Measurements from ENCODE around the gene TIMP2. TPM values are rescaled to one million over a fixed set of nuclear protein-coding genes. Genes with fewer than 3 reads are reported as not detected.
A peak's percentile ranks its signal among the peaks of the same experiment; 100 is the strongest.

The TIMP2 gene
- total RNA-seq, 1 donor from 2014 or later: 1,096 TPM

DNA sequence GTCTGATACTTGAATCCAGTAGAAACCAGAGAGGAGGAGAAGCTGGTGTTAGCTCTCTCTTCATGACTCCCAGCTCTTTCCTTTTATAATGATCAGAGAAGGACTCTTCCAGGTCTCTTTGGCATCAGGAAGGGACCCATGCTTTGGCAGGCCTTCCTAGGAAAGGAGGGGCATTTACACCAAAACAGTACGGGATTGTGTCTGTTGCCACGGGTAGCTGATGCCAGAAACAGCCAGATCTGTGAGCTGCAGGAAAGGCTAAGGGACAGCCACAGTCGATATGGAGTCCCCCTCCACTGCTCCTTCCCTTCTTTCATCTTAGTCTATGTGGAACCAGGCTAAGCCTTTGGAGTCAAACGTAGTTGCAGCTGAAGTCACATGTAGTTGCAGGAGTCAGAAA lies 31.5 kb downstream of the TIMP2 start:
- TF ChIP-seq, protein P1, sequence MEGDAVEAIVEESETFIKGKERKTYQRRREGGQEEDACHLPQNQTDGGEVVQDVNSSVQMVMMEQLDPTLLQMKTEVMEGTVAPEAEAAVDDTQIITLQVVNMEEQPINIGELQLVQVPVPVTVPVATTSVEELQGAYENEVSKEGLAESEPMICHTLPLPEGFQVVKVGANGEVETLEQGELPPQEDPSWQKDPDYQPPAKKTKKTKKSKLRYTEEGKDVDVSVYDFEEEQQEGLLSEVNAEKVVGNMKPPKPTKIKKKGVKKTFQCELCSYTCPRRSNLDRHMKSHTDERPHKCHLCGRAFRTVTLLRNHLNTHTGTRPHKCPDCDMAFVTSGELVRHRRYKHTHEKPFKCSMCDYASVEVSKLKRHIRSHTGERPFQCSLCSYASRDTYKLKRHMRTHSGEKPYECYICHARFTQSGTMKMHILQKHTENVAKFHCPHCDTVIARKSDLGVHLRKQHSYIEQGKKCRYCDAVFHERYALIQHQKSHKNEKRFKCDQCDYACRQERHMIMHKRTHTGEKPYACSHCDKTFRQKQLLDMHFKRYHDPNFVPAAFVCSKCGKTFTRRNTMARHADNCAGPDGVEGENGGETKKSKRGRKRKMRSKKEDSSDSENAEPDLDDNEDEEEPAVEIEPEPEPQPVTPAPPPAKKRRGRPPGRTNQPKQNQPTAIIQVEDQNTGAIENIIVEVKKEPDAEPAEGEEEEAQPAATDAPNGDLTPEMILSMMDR (IDR thresholded peaks at IDR 0.05): no peak
- peak overlapping the region; percentile 71 for H3K27ac Mint-ChIP-seq (ENCODE audit: unreplicated experiment)
- DNase-seq (ENCODE audit: extremely low spot score, unreplicated experiment): no peak
- peaks cover 31% of the 10 kb centered on the region for H3K36me3 Mint-ChIP-seq (ENCODE audit: unreplicated experiment)
- peaks cover 58% of the 10 kb centered on the region for H3K4me1 Mint-ChIP-seq (ENCODE audit: unreplicated experiment)
- no peak overlapping the region for H3K4me3 Mint-ChIP-seq (ENCODE audit: unreplicated experiment)
- no peaks in the 10 kb centered on the region for H3K27me3 Mint-ChIP-seq (ENCODE audit: unreplicated experiment)
- H3K9me3 Mint-ChIP-seq (ENCODE audit: unreplicated experiment): no peaks in the 10 kb centered on the region

DNA sequence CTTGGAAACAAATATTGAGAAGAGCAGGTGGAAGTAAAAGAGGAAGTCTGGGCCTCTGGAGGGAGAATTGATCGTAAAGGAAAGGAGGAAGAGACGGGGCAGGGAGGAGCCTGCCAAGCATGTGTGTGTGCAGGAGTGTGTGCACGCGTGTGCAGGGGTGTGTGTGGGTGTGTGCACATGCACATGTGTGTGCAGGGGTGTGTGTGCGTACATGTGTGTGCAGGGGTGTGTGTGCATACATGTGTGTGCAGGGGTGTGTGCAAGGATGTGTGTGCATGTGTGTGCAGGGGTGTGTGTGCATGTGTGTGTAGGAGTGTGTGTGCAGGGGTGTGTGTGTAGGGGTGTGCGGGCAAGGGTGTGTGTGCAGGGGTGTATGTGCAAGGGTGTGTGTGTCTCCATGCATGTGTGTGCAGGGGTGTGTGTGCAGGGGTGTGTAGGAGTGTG lies 32.2 kb downstream of the TIMP2 start:
- peak overlapping the region; percentile 18 for H3K27ac Mint-ChIP-seq (ENCODE audit: unreplicated experiment)

DNA sequence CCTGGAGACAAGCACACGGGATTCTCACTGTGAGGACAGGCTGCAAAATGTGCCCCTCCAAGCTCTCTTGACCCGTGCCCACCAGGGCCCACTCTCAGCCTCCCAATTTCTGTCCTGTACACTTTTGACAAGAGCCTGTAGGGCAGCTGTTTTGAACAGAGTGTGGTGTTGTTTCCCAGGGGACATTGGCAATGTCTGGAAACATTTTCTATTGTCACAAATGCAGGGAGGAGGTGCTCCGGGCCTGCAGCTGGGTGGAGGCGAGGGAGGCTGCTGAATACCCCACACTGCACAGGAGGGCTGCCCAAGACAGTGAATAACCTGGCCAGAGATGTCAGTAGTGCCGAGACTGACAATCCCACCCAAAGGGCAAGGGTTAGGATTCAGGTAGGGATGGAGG lies 32.7 kb downstream of the TIMP2 start:
- H3K9me3 Mint-ChIP-seq (ENCODE audit: unreplicated experiment): no peaks in the 10 kb centered on the region
- H3K27ac Mint-ChIP-seq (ENCODE audit: unreplicated experiment): peak overlapping the region; percentile 18
- peaks cover 57% of the 10 kb centered on the region for H3K4me1 Mint-ChIP-seq (ENCODE audit: unreplicated experiment)
- TF ChIP-seq, protein P1 (IDR thresholded peaks at IDR 0.05): no peak
- H3K27me3 Mint-ChIP-seq (ENCODE audit: unreplicated experiment): no peaks in the 10 kb centered on the region
- DNase-seq (ENCODE audit: extremely low spot score, unreplicated experiment): no peak
- peaks cover 31% of the 10 kb centered on the region for H3K36me3 Mint-ChIP-seq (ENCODE audit: unreplicated experiment)
- no peak overlapping the region for H3K4me3 Mint-ChIP-seq (ENCODE audit: unreplicated experiment)

More for the DNA sequence above, 32.2 kb downstream of the TIMP2 start:
- TF ChIP-seq, protein P1 (IDR thresholded peaks at IDR 0.05): no peak
- Mint-ChIP-seq H3K36me3 (ENCODE audit: unreplicated experiment) (peaks cover 33% of the 10 kb centered on the region), H3K9me3 (ENCODE audit: unreplicated experiment) (no peaks in the 10 kb centered on the region), H3K4me1 (ENCODE audit: unreplicated experiment) (peaks cover 57% of the 10 kb centered on the region), H3K27me3 (ENCODE audit: unreplicated experiment) (no peaks in the 10 kb centered on the region), H3K4me3 (ENCODE audit: unreplicated experiment) (no peak overlapping the region)
- no peak for DNase-seq (ENCODE audit: extremely low spot score, unreplicated experiment)

GRCh38 chr17:78892062-78892456 lies 33.1 kb downstream of the TIMP2 start:
- Mint-ChIP-seq H3K27me3 (ENCODE audit: unreplicated experiment) (no peaks in the 10 kb centered on the region), H3K4me3 (ENCODE audit: unreplicated experiment) (no peak overlapping the region), H3K36me3 (ENCODE audit: unreplicated experiment) (peaks cover 29% of the 10 kb centered on the region), H3K9me3 (ENCODE audit: unreplicated experiment) (no peaks in the 10 kb centered on the region), H3K27ac (ENCODE audit: unreplicated experiment) (no peak overlapping the region), H3K4me1 (ENCODE audit: unreplicated experiment) (peaks cover 55% of the 10 kb centered on the region)
- TF ChIP-seq, protein P1 (IDR thresholded peaks at IDR 0.05): no peak
- DNase-seq (ENCODE audit: extremely low spot score, unreplicated experiment): no peak

DNA sequence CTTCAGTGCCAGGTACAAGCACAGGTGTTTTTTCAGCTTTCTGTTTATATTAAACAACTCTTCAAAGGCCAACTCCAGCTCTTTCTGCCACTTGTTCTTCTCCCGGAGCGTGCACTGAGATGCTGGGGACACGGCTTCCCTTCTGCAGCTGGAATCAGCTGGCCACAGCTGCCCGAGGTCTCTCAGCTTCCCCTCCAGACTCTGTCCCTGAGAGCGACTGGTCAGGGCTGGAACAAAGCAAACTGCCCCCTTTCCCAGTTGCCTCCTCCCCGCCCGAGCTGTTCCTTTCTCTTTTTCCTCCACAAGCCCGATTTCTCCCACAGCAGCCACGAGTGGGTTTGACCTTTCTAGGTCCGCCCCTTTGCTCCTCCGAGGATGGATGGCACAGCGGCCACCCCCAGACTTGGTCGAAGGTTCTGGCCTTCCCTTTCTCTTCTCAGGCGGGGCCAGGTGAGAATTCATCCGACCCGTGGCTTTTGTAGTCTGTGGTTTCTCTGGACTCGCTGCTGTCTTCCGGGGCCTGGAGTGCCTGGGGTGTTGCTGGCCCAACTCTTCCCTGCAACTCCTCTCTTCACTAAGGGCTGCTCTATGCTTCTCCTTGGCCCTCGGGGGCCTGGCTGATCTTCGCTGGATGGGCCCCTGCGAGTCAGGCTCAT lies 33.7 kb downstream of the TIMP2 start:
- TF ChIP-seq, protein P1 (IDR thresholded peaks at IDR 0.05): no peak

More for the DNA sequence above, 33.7 kb downstream of the TIMP2 start:
- Mint-ChIP-seq H3K9me3 (ENCODE audit: unreplicated experiment) (no peaks in the 10 kb centered on the region), H3K36me3 (ENCODE audit: unreplicated experiment) (peaks cover 29% of the 10 kb centered on the region), H3K27ac (ENCODE audit: unreplicated experiment) (peak overlapping the region; percentile 29), H3K27me3 (ENCODE audit: unreplicated experiment) (no peaks in the 10 kb centered on the region), H3K4me1 (ENCODE audit: unreplicated experiment) (peaks cover 58% of the 10 kb centered on the region), H3K4me3 (ENCODE audit: unreplicated experiment) (no peak overlapping the region)
- no peak for DNase-seq (ENCODE audit: extremely low spot score, unreplicated experiment)
